ENCODE measurements around the gene RBM47. TPM values are rescaled to one million over a fixed set of nuclear protein-coding genes. Genes with fewer than 3 reads are reported as not detected.
A peak's percentile ranks its signal among the peaks of the same experiment; 100 is the strongest.

RBM47 gene
- total RNA-seq, 4 donors from 2014 or later = 182 to 423 (median 320) TPM

GRCh38 chr4:40526741-40527140 is 102.9 kb downstream of the RBM47 start:
- Histone ChIP-seq H3K27me3 (no peaks in the 10 kb centered on the region), H3K9me3 (no peaks in the 10 kb centered on the region), H3K27ac (no peak overlapping the region), H3K36me3 (no peaks in the 10 kb centered on the region), H3K4me1 (no peaks in the 10 kb centered on the region), H3K4me3 (no peak overlapping the region)
- no peak for TF ChIP-seq POLR2A (IDR thresholded peaks at IDR 0.05)
- TF ChIP-seq CTCF (IDR thresholded peaks at IDR 0.05) = no peak
- no peak for DNase-seq

- no peak for DNase-seq
- no peaks in the 10 kb centered on the region for H3K4me1 ChIP-seq
- no peaks in the 10 kb centered on the region for H3K9me3 ChIP-seq
- TF ChIP-seq POLR2A (IDR thresholded peaks at IDR 0.05) = no peak
- TF ChIP-seq CTCF (IDR thresholded peaks at IDR 0.05) = no peak
- H3K36me3 ChIP-seq = no peaks in the 10 kb centered on the region
- H3K27ac ChIP-seq = peak overlapping the region in 2 of 4 donors; percentile 15 to 39
- H3K27me3 ChIP-seq = no peaks in the 10 kb centered on the region
- H3K4me3 ChIP-seq = no peak overlapping the region
These were observed 103.7 kb downstream of the RBM47 start for GRCh38 chr4:40525752-40526598.

DNA sequence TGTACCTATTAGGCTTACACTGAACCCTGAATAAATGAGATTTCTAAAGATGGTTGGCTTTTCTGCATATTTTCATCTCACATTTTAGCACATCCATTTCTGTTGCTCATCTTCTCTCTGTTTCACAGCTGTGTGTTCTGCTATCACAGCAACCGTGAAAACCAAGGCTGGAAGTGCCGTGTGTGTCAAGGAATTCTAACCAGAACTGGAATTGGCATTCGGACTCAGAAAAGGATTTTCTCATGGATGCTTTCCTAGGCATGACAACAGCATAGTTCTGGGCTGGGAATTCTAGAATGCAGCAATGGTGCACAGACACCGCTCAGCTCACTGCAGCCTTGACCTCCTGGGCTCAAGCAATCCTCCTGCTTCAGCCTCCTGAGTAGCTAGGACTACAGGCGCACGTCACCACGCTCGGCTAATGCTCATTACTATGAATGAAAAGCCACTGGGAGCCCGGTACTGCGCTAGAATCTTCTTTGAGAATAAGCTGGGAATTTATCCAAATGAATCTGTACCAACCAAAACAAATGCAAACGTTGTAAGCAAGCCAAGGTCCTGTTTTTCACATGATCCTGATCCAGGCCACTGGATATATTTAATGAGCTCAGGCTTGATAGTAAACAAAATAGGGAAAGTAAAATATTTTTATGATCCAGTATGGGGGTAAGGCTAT is 105.2 kb downstream of the RBM47 start:
- TF ChIP-seq CTCF (IDR thresholded peaks at IDR 0.05) (no peak), POLR2A (IDR thresholded peaks at IDR 0.05) (no peak)
- H3K27me3 ChIP-seq = no peaks in the 10 kb centered on the region

GRCh38 chr4:40523581-40523980 is 106.1 kb downstream of the RBM47 start:
- no peaks in the 10 kb centered on the region for H3K9me3 ChIP-seq
- H3K27ac ChIP-seq = no peak overlapping the region
- H3K36me3 ChIP-seq = no peaks in the 10 kb centered on the region
- H3K4me1 ChIP-seq = no peaks in the 10 kb centered on the region
- H3K27me3 ChIP-seq = no peaks in the 10 kb centered on the region
- TF ChIP-seq POLR2A (IDR thresholded peaks at IDR 0.05) (no peak), CTCF (IDR thresholded peaks at IDR 0.05) (no peak)
- no peak overlapping the region for H3K4me3 ChIP-seq
- no peak for DNase-seq

More for the DNA sequence above, 105.2 kb downstream of the RBM47 start:
- no peak overlapping the region for H3K4me3 ChIP-seq
- H3K36me3 ChIP-seq = no peaks in the 10 kb centered on the region
- DNase-seq = no peak
- no peak overlapping the region for H3K27ac ChIP-seq
- no peaks in the 10 kb centered on the region for H3K4me1 ChIP-seq
- no peaks in the 10 kb centered on the region for H3K9me3 ChIP-seq

- Histone ChIP-seq H3K4me3 (no peak overlapping the region), H3K27me3 (no peaks in the 10 kb centered on the region), H3K9me3 (no peaks in the 10 kb centered on the region), H3K36me3 (no peaks in the 10 kb centered on the region), H3K27ac (no peak overlapping the region), H3K4me1 (peaks cover 0 to 6% (median under 1%) of the 10 kb centered on the region in 4 donors)
- TF ChIP-seq CTCF (IDR thresholded peaks at IDR 0.05) (no peak), POLR2A (IDR thresholded peaks at IDR 0.05) (no peak)
- DNase-seq = no peak
These were observed 107.7 kb downstream of the RBM47 start for GRCh38 chr4:40521957-40522356.

All from Peyer's patch (tissue), 4 donors.